Stimulated activated naive CD4-positive, alpha-beta T cell (primary cell): ENCODE data around the gene PON2.
"Not testable (repeated sequence)": the region's sequence is repeated elsewhere in the genome, so short reads cannot be mapped to it uniquely, and the experiment has no call there.

Experiments used
- DNase-seq, 6 experiments: peaks; one replicate each; lab custom pipeline; 2025; lab: John Stamatoyannopoulos, UW

PON2 gene

GRCh38 chr7:95434557-95435421, at the start of gene PON2:
Gene PON2, minus strand, starts transcription at chr7:95435028. Its CDS starts 77 bp downstream, at chr7:95434951.
- DNase-seq = peak in 5 of 6 experiments; percentile 9 to 75 (median 27)

GRCh38 chr7:95482424-95482823, 47.6 kb upstream of the PON2 start:
- no peak for DNase-seq

GRCh38 chr7:95481271-95482165, 46.7 kb upstream of the PON2 start:
- no peak for DNase-seq

- no peak for DNase-seq
Observed at GRCh38 chr7:95479992-95480624, 45.3 kb upstream of the PON2 start.

- no peak for DNase-seq
Observed at GRCh38 chr7:95478272-95479037, 43.6 kb upstream of the PON2 start.

GRCh38 chr7:95476904-95477594, 42.2 kb upstream of the PON2 start:
- peak in 4 of 6 experiments; percentile 3 to 59 (median 44) for DNase-seq

- no peak for DNase-seq
Observed at GRCh38 chr7:95476072-95476847, 41.4 kb upstream of the PON2 start.

- DNase-seq = no peak
Observed at GRCh38 chr7:95473276-95473985, 38.6 kb upstream of the PON2 start.

- DNase-seq = no peak
Observed at GRCh38 chr7:95472581-95473161, 37.8 kb upstream of the PON2 start.

GRCh38 chr7:95471071-95471470, 36.2 kb upstream of the PON2 start:
- no peak for DNase-seq

- DNase-seq = no peak
Observed at GRCh38 chr7:95470452-95470851, 35.6 kb upstream of the PON2 start.

- DNase-seq = no peak
Observed at GRCh38 chr7:95469848-95470247, 35.0 kb upstream of the PON2 start.

- DNase-seq = no peak
Observed at GRCh38 chr7:95469187-95469586, 34.4 kb upstream of the PON2 start.

GRCh38 chr7:95467912-95468607, 33.2 kb upstream of the PON2 start:
- DNase-seq = no peak

GRCh38 chr7:95460653-95461052, 25.8 kb upstream of the PON2 start:
- DNase-seq = not testable (repeated sequence)

- no peak for DNase-seq
Observed at GRCh38 chr7:95457947-95458346, 23.1 kb upstream of the PON2 start.

GRCh38 chr7:95454438-95455045, 19.7 kb upstream of the PON2 start:
- DNase-seq = no peak

- no peak for DNase-seq
Observed at GRCh38 chr7:95446618-95447017, 11.8 kb upstream of the PON2 start.
